Stimulated activated CD4-positive, alpha-beta T cell treated with anti-CD3 and anti-CD28 coated beads, Interleukin-12 subunit alpha, Interleukin-12 subunit beta, amount 100 ng/mL, for 24 hours (primary cell): Measurements from ENCODE around the gene NSG1.
A peak's percentile ranks its signal among the peaks of the same experiment; 100 is the strongest.
"Not testable (repeated sequence)": the region's sequence is repeated elsewhere in the genome, so short reads cannot be mapped to it uniquely, and the experiment has no call there.

ENCODE experiments used
- DNase-seq, 2 experiments: peaks; one replicate each; pipeline ENCODE4 v3.0.0-alpha.2; 2020; ENCODE audit warnings: low read depth in 2 of 2

The NSG1 gene

GRCh38 chr4:4386736-4387392 lies at the start of gene NSG1:
TSS of gene NSG1 (plus strand) at chr4:4387102. CDS start at chr4:4387630, 528 bp downstream.
- DNase-seq, result peak in 1 of 2 experiments; percentile 13

- no peak for DNase-seq
Measured at GRCh38 chr4:4338210-4339001, 48.5 kb upstream of the NSG1 start.

- DNase-seq, result no peak
Measured at GRCh38 chr4:4339504-4340085, 47.3 kb upstream of the NSG1 start.

GRCh38 chr4:4341861-4342650 lies 44.8 kb upstream of the NSG1 start:
- no peak for DNase-seq

- DNase-seq, result no peak
Measured at GRCh38 chr4:4343038-4343437, 43.9 kb upstream of the NSG1 start.

- no peak for DNase-seq
Measured at GRCh38 chr4:4344915-4345527, 41.9 kb upstream of the NSG1 start.

GRCh38 chr4:4347585-4347984 lies 39.3 kb upstream of the NSG1 start:
- DNase-seq, result no peak

- DNase-seq, result not testable (repeated sequence)
Measured at GRCh38 chr4:4348585-4348984, 38.3 kb upstream of the NSG1 start.

- no peak for DNase-seq
Measured at GRCh38 chr4:4349867-4350266, 37.0 kb upstream of the NSG1 start.

- no peak for DNase-seq
Measured at GRCh38 chr4:4350909-4351308, 36.0 kb upstream of the NSG1 start.

GRCh38 chr4:4355302-4355701 lies 31.6 kb upstream of the NSG1 start:
- DNase-seq, result no peak

GRCh38 chr4:4356106-4357041 lies 30.5 kb upstream of the NSG1 start:
- DNase-seq, result no peak

- DNase-seq, result no peak
Measured at GRCh38 chr4:4358093-4358854, 28.6 kb upstream of the NSG1 start.

- DNase-seq, result no peak
Measured at GRCh38 chr4:4361883-4362282, 25.0 kb upstream of the NSG1 start.

- no peak for DNase-seq
Measured at GRCh38 chr4:4362991-4363697, 23.8 kb upstream of the NSG1 start.

GRCh38 chr4:4364061-4364460 lies 22.8 kb upstream of the NSG1 start:
- DNase-seq, result no peak

- DNase-seq, result no peak
Measured at GRCh38 chr4:4364486-4365208, 22.3 kb upstream of the NSG1 start.

GRCh38 chr4:4368809-4369580 lies 17.9 kb upstream of the NSG1 start:
- DNase-seq, result no peak
